Measurements from ENCODE around the gene AADACL4.
"Not testable (repeated sequence)": the region's sequence is repeated elsewhere in the genome, so short reads cannot be mapped to it uniquely, and the experiment has no call there.

The AADACL4 gene

GRCh38 chr1:12709696-12710095, 65.8 kb downstream of the AADACL4 start:
- no peak for DNase-seq (ENCODE audit: extremely low read depth, insufficient read length)
- TF ChIP-seq CTCF (IDR thresholded peaks at IDR 0.05; ENCODE audit: insufficient read depth, low read length, poor library complexity, severe bottlenecking) = no peak
- Histone ChIP-seq H3K36me3 (ENCODE audit: control insufficient read depth, insufficient read depth, low read length) (no peaks in the 10 kb centered on the region), H3K4me3 (replicated peaks; ENCODE audit: low read depth, low read length) (no peak overlapping the region), H3K27me3 (replicated peaks; ENCODE audit: control insufficient read depth, insufficient read depth, low read length) (no peaks in the 10 kb centered on the region)

GRCh38 chr1:12711536-12711935, 67.7 kb downstream of the AADACL4 start:
- no peak for TF ChIP-seq CTCF (IDR thresholded peaks at IDR 0.05; ENCODE audit: insufficient read depth, low read length, poor library complexity, severe bottlenecking)
- no peaks in the 10 kb centered on the region for H3K36me3 ChIP-seq (ENCODE audit: control insufficient read depth, insufficient read depth, low read length)
- H3K4me3 ChIP-seq (replicated peaks; ENCODE audit: low read depth, low read length) = no peak overlapping the region
- DNase-seq (ENCODE audit: extremely low read depth, insufficient read length) = no peak
- no peaks in the 10 kb centered on the region for H3K27me3 ChIP-seq (replicated peaks; ENCODE audit: control insufficient read depth, insufficient read depth, low read length)

- Histone ChIP-seq H3K27me3 (replicated peaks; ENCODE audit: control insufficient read depth, insufficient read depth, low read length) (no peaks in the 10 kb centered on the region; the same call in 1 of the 2 replicates), H3K4me3 (replicated peaks; ENCODE audit: low read depth, low read length) (no peak overlapping the region), H3K36me3 (ENCODE audit: control insufficient read depth, insufficient read depth, low read length) (no peaks in the 10 kb centered on the region)
- no peak for TF ChIP-seq CTCF (IDR thresholded peaks at IDR 0.05; ENCODE audit: insufficient read depth, low read length, poor library complexity, severe bottlenecking)
- no peak for DNase-seq (ENCODE audit: extremely low read depth, insufficient read length)
Observed at GRCh38 chr1:12712076-12712475, 68.2 kb downstream of the AADACL4 start.

GRCh38 chr1:12712929-12713328, 69.0 kb downstream of the AADACL4 start:
- Histone ChIP-seq H3K36me3 (ENCODE audit: control insufficient read depth, insufficient read depth, low read length) (no peaks in the 10 kb centered on the region), H3K4me3 (replicated peaks; ENCODE audit: low read depth, low read length) (no peak overlapping the region), H3K27me3 (replicated peaks; ENCODE audit: control insufficient read depth, insufficient read depth, low read length) (no peaks in the 10 kb centered on the region; the same call in 1 of the 2 replicates)
- TF ChIP-seq CTCF (IDR thresholded peaks at IDR 0.05; ENCODE audit: insufficient read depth, low read length, poor library complexity, severe bottlenecking) = no peak
- DNase-seq (ENCODE audit: extremely low read depth, insufficient read length) = no peak

- H3K4me3 ChIP-seq (replicated peaks; ENCODE audit: low read depth, low read length); H3K36me3 ChIP-seq (ENCODE audit: control insufficient read depth, insufficient read depth, low read length); DNase-seq (ENCODE audit: extremely low read depth, insufficient read length); H3K27me3 ChIP-seq (replicated peaks; ENCODE audit: control insufficient read depth, insufficient read depth, low read length): not testable (repeated sequence)
Observed at GRCh38 chr1:12713651-12714050, 69.8 kb downstream of the AADACL4 start.

GRCh38 chr1:12714710-12715475, 71.0 kb downstream of the AADACL4 start:
- no peak overlapping the region for H3K4me3 ChIP-seq (replicated peaks; ENCODE audit: low read depth, low read length)
- H3K27me3 ChIP-seq (replicated peaks; ENCODE audit: control insufficient read depth, insufficient read depth, low read length) = no peaks in the 10 kb centered on the region; the same call in 1 of the 2 replicates
- no peak for DNase-seq (ENCODE audit: extremely low read depth, insufficient read length)
- no peak for TF ChIP-seq CTCF (IDR thresholded peaks at IDR 0.05; ENCODE audit: insufficient read depth, low read length, poor library complexity, severe bottlenecking)
- H3K36me3 ChIP-seq (ENCODE audit: control insufficient read depth, insufficient read depth, low read length) = no peaks in the 10 kb centered on the region

All from GM06990 (cell line).